Ishikawa (cell line): Measurements from ENCODE around the gene ZNF543.

ENCODE experiments used
- CEBPB ChIP-seq: IDR thresholded peaks from 2 replicates; pipeline ENCODE4 v1.6.1; 2012
- EP300 ChIP-seq: IDR thresholded peaks from 2 replicates; pipeline ENCODE4 v1.6.1; 2012; ENCODE audit warnings: borderline replicate concordance
- FOXM1 ChIP-seq: IDR thresholded peaks from 2 replicates; pipeline ENCODE4 v1.6.1; 2012; ENCODE audit warnings: low read depth, borderline replicate concordance
- TAF1 ChIP-seq: IDR thresholded peaks from 2 replicates; pipeline ENCODE4 v1.6.1; 2012; ENCODE audit warnings: low read depth, mild to moderate bottlenecking
- YY1 ChIP-seq: IDR thresholded peaks from 2 replicates; pipeline ENCODE4 v1.6.1; 2012; ENCODE audit warnings: low read depth
- TF ChIP-seq, protein P1 (sequence below): IDR thresholded peaks from 2 replicates; pipeline ENCODE4 v1.6.1; 2012
- TF ChIP-seq, protein P2 (sequence below): IDR thresholded peaks from 2 replicates; pipeline ENCODE4 v1.6.1; 2012

GRCh38 chr19:57321751-57322150 is 1.5 kb downstream of the ZNF543 start:
- TF ChIP-seq, protein P1, sequence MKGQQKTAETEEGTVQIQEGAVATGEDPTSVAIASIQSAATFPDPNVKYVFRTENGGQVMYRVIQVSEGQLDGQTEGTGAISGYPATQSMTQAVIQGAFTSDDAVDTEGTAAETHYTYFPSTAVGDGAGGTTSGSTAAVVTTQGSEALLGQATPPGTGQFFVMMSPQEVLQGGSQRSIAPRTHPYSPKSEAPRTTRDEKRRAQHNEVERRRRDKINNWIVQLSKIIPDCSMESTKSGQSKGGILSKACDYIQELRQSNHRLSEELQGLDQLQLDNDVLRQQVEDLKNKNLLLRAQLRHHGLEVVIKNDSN: no peak
- TF ChIP-seq, protein P2, sequence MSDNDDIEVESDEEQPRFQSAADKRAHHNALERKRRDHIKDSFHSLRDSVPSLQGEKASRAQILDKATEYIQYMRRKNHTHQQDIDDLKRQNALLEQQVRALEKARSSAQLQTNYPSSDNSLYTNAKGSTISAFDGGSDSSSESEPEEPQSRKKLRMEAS: no peak
- no peak for TF ChIP-seq CEBPB
- TF ChIP-seq FOXM1: no peak
- TF ChIP-seq TAF1: no peak
- TF ChIP-seq EP300: no peak
- no peak for TF ChIP-seq YY1
